ENCODE results near the gene GPR17. TPM values are rescaled to one million over a fixed set of nuclear protein-coding genes. Genes with fewer than 3 reads are reported as not detected.

GPR17 gene
- total and polyA plus RNA-seq, 2 experiments from 2014 or later: not detected

- peaks cover 5% of the 10 kb centered on the region for H3K36me3 Mint-ChIP-seq (ENCODE audit: low read depth)
- ATAC-seq (no peak), DNase-seq (ENCODE audit: low spot score) (no peak)
- no peak overlapping the region for H3K4me3 Mint-ChIP-seq
- Histone ChIP-seq H3F3A (replicated peaks; ENCODE audit: low read depth) (0 out of 2 replicates have a peak, but pooled peaks cover 12% of the 10 kb centered on the region), H3K27ac (ENCODE audit: low read depth) (no peak overlapping the region), H3K27me3 (ENCODE audit: insufficient read depth) (peaks cover 5% of the 10 kb centered on the region), H3K4me1 (ENCODE audit: insufficient read depth) (peaks cover 12% of the 10 kb centered on the region), H3K36me3 (ENCODE audit: insufficient read depth) (no peaks in the 10 kb centered on the region), H3K79me2 (replicated peaks; ENCODE audit: insufficient read depth) (peaks cover 4% of the 10 kb centered on the region), H2AFZ (no peak overlapping the region), H3K4me2 (no peak overlapping the region), H4K20me1 (replicated peaks; ENCODE audit: insufficient read depth) (peaks cover 3% of the 10 kb centered on the region; the same call in 1 of the 2 replicates), H3K4me3 (no peak overlapping the region), H3K9me2 (ENCODE audit: insufficient read depth) (no peaks in the 10 kb centered on the region)
- H3K9me3 Mint-ChIP-seq: peaks cover 2% of the 10 kb centered on the region; the same call in 2 of the 3 replicates
- H3K27me3 Mint-ChIP-seq (ENCODE audit: insufficient read depth, low read depth, poor library complexity): peaks cover 17% of the 10 kb centered on the region
- no peak for TF ChIP-seq EZH2 (IDR thresholded peaks at IDR 0.05; ENCODE audit: low read depth, unreplicated experiment)
- no peak for TF ChIP-seq REST (IDR thresholded peaks at IDR 0.05; ENCODE audit: unreplicated experiment)
- TF ChIP-seq STAT1 (IDR thresholded peaks at IDR 0.05; ENCODE audit: unreplicated experiment): no peak
- TF ChIP-seq POLR2AphosphoS5 (IDR thresholded peaks at IDR 0.05; ENCODE audit: low read depth): no peak
- no peak for TF ChIP-seq CREB1 (CRISPR knock-in tag; IDR thresholded peaks at IDR 0.05; ENCODE audit: low read depth)
- no peak for TF ChIP-seq ZNF331 (CRISPR knock-in tag; IDR thresholded peaks at IDR 0.05; ENCODE audit: low read depth)
- no peak for TF ChIP-seq NANOG (IDR thresholded peaks at IDR 0.05; ENCODE audit: borderline replicate concordance)
- TF ChIP-seq ZNF114 (CRISPR knock-in tag; IDR thresholded peaks at IDR 0.05): no peak
- no peak overlapping the region for H3K27ac Mint-ChIP-seq
- H3K4me1 Mint-ChIP-seq: peaks cover 18% of the 10 kb centered on the region
These were observed 51.7 kb downstream of the GPR17 start for GRCh38 chr2:127697482-127698180.

- Mint-ChIP-seq H3K9me3 (peaks cover 2% of the 10 kb centered on the region; the same call in 1 of the 3 replicates), H3K4me1 (peaks cover 21% of the 10 kb centered on the region), H3K27ac (no peak overlapping the region), H3K27me3 (ENCODE audit: insufficient read depth, low read depth, poor library complexity) (peaks cover 19% of the 10 kb centered on the region), H3K36me3 (ENCODE audit: low read depth) (peaks cover 7% of the 10 kb centered on the region), H3K4me3 (no peak overlapping the region)
- Histone ChIP-seq H3K27me3 (ENCODE audit: insufficient read depth) (peaks cover 5% of the 10 kb centered on the region), H3K27ac (ENCODE audit: low read depth) (no peak overlapping the region), H2AFZ (no peak overlapping the region), H3K4me1 (ENCODE audit: insufficient read depth) (peaks cover 22% of the 10 kb centered on the region), H4K20me1 (replicated peaks; ENCODE audit: insufficient read depth) (peaks cover 12% of the 10 kb centered on the region; the same call in 1 of the 2 replicates), H3K9me2 (ENCODE audit: insufficient read depth) (no peaks in the 10 kb centered on the region), H3K4me2 (no peak overlapping the region), H3K36me3 (ENCODE audit: insufficient read depth) (no peaks in the 10 kb centered on the region), H3F3A (replicated peaks; ENCODE audit: low read depth) (0 out of 2 replicates have a peak, but pooled peaks cover 18% of the 10 kb centered on the region), H3K79me2 (replicated peaks; ENCODE audit: insufficient read depth) (peaks cover 15% of the 10 kb centered on the region), H3K4me3 (no peak overlapping the region)
- DNase-seq (ENCODE audit: low spot score) (no peak), ATAC-seq (no peak)
- no peak for TF ChIP-seq JUNB (IDR thresholded peaks at IDR 0.05; ENCODE audit: unreplicated experiment)
These were observed 52.8 kb downstream of the GPR17 start for GRCh38 chr2:127698553-127699355.

Measured in GM23338 (cell line).